Measurements from ENCODE around the gene GTF2F1.
"Not testable (repeated sequence)": the region's sequence is repeated elsewhere in the genome, so short reads cannot be mapped to it uniquely, and the experiment has no call there.

Gene GTF2F1

DNA sequence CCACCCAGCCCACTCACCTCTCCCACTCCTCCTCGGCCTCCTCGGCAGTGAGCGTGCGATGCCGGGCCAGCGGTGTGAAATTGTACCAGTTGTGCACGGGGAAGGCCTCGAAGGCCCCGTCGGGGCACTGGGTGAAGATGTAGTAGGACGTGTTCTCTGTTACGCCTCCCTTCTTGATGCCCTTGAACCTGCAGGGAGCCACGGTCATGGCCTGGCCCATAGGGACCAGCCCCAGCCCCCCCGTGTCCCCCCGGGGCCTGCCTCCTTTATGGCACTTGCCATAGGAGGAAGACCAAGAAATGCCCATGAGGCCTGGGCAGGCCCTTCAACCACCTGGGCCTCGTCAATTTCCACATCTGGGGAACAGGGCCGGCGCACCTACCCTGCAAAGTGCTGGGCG lies 5.6 kb downstream of the GTF2F1 start:
- no peak for DNase-seq (ENCODE audit: low read depth in 2 of 2, low spot score in 1 of 2)

DNA sequence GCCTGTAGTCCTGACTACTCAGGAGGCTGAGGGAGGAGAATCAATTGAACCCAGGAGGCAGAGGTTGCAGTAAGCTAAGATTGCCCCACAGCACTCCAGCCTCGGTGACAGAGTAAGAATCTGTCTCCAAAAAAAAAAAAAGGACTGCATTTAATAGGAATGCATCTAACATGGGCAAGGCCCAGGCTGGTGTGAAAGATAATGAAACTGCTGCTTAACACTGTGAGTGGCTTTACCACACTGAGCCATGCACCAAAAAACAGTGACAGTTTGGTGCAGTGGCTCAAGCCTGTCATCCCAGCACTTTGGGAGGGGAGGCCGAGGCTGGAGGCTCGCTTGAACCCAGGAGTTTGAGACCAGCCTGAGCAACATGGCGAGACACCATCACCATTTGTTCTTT lies 8.6 kb downstream of the GTF2F1 start:
- no peak for DNase-seq (ENCODE audit: low read depth in 2 of 2, low spot score in 1 of 2)

DNA sequence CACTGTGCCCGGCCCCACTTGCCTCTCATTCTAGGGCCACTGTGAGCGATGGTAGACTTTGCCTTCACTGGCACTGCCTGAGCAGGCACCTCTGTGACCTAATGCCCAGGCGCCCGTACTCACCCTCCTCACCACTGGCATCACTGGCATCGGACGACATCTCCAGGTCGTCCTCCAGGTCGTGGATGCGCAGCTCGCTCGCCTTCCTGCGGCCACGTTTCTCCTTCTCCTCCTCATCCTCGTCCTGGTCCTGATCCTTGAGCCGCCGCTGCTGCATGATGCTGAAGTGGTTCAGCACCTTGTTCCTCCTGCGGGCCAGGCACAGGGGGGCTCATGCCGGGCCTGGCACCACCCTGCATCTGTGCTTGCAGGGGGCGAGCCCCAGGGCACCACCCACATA lies 9.8 kb downstream of the GTF2F1 start:
- DNase-seq (ENCODE audit: low read depth in 2 of 2, low spot score in 1 of 2) = no peak

DNA sequence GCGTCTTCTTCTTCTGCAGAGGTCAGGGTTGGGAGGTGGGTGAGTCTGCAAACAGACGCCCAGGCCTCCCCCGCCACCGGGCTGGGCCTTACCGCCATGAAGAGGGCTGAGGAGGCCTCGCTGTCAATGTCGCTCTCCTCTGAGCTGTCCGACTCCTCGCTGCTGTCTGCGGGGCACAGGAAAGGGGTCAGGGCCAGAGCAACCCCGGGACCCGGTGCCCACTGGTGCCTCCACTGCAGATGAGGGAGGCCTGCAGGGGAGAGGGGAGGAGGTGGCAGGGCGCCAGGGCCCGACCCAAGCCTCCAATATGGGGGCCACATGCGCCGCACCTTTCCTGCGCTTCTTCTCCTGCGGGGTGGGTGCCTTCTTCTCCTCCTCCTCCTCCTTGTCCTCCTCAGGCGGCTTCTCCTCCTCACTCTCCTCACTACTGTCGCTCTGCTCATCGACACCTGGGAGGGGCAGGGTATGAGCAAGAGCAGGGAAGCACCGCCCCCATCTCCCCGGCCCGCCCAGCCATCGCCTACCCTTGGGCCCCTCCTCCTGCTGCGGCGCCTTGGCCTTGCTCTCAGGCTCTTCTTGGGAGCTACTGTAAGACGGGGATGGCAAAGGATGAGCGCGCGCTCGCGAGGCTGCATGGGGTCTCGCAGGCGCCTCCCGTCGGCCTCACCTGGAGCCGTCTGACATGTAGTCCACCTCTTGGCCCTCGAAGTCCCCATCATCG lies 11.8 kb downstream of the GTF2F1 start:
- DNase-seq (ENCODE audit: low read depth in 2 of 2, low spot score in 1 of 2) = no peak

- DNase-seq (ENCODE audit: low read depth in 2 of 2, low spot score in 1 of 2) = no peak
These were observed 13.2 kb downstream of the GTF2F1 start for GRCh38 chr19:6379744-6380143.

DNA sequence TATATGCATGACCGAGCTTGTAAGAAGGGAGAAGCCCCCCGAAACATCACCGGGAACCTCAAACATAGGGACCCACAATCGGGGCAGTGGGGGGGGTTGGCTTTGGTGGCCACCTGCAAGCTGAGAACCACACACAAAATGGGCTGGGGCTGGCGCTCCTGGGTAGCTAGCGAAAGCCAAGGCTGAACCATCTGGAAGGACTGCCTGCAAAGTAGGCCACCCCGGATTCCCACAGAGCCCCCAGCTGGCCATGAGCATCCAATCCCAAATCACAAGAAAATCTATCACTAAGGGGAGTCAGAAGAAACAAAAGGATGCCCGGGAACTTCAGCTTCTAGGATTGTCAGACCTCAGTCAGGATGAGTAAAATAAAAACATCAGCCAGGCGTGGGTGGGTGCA lies 14.5 kb downstream of the GTF2F1 start:
- no peak for DNase-seq (ENCODE audit: low read depth in 2 of 2, low spot score in 1 of 2)

DNA sequence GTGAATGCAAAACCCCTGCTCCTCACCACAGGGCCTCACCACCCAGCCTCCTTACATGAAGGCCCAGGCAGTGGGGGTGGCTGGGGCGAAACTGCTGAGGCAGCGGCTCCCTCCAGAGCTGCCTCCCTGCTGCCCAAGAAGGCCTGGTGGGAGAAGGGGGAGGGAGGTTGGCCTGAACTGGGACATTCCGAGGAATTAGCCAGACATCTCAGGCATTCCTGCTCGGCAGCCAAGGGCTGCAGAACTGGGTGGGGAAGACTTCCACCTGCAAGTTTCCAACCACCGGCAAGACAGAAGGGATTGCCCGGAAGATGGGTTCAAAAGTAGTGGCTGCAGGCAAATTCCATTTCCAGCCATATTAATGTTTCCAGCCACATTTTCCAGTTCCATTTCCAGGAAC lies 14.9 kb downstream of the GTF2F1 start:
- no peak for DNase-seq (ENCODE audit: low read depth in 2 of 2, low spot score in 1 of 2)

- no peak for DNase-seq (ENCODE audit: low read depth in 2 of 2, low spot score in 1 of 2)
These were observed 16.3 kb downstream of the GTF2F1 start for GRCh38 chr19:6376512-6377190.

GRCh38 chr19:6375411-6376010 lies 17.5 kb downstream of the GTF2F1 start, which contains the start of gene PSPN:
Gene PSPN (minus strand): TSS chr19:6375933. CDS start chr19:6375849, 84 bp downstream.
- no peak for DNase-seq (ENCODE audit: low read depth in 2 of 2, low spot score in 1 of 2)

GRCh38 chr19:6374711-6375410 lies 18.1 kb downstream of the GTF2F1 start:
- DNase-seq (ENCODE audit: low read depth in 2 of 2, low spot score in 1 of 2) = no peak

- DNase-seq (ENCODE audit: low read depth in 2 of 2, low spot score in 1 of 2) = no peak
These were observed 18.7 kb downstream of the GTF2F1 start for GRCh38 chr19:6374161-6374709.

GRCh38 chr19:6373813-6374108 lies 19.2 kb downstream of the GTF2F1 start:
- DNase-seq (ENCODE audit: low read depth in 2 of 2, low spot score in 1 of 2) = no peak

- peak; percentile 95 to 96 for DNase-seq (ENCODE audit: low read depth in 2 of 2, low spot score in 1 of 2)
These were observed 19.7 kb downstream of the GTF2F1 start for GRCh38 chr19:6373096-6373812.

- peak; percentile 86 to 92 for DNase-seq (ENCODE audit: low read depth in 2 of 2, low spot score in 1 of 2)
These were observed 20.3 kb downstream of the GTF2F1 start, which contains the start of gene ALKBH7 for GRCh38 chr19:6372594-6373095. Gene ALKBH7 (plus strand): TSS chr19:6372794. CDS start chr19:6372821, 27 bp downstream.

- DNase-seq (ENCODE audit: low read depth in 2 of 2, low spot score in 1 of 2) = no peak
These were observed 28.6 kb downstream of the GTF2F1 start for GRCh38 chr19:6364353-6364752.

GRCh38 chr19:6362351-6362801 lies 30.6 kb downstream of the GTF2F1 start:
- no peak for DNase-seq (ENCODE audit: low read depth in 2 of 2, low spot score in 1 of 2)

- no peak for DNase-seq (ENCODE audit: low read depth in 2 of 2, low spot score in 1 of 2)
These were observed 31.0 kb downstream of the GTF2F1 start for GRCh38 chr19:6362027-6362350.

- not testable (repeated sequence) for DNase-seq (ENCODE audit: low read depth in 2 of 2, low spot score in 1 of 2)
These were observed 32.1 kb downstream of the GTF2F1 start for GRCh38 chr19:6360857-6361216.

DNA sequence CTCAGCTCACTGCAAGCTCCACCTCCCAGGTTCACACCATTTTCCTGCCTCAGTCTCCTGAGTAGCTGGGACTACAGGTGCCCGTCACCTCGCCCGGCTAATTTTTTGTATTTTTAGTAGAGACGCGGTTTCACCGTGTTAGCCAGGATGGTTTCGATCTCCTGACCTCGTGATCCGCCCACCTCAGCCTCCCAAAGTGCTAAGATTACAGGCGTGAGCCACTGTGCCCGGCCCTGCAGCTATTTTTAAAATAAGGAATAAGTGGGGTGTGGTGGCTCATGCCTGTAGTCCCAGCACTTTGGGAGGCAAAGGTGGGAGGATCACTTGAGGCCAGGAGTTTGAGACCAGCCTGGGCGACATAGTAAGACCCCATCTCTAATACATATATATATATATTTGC lies 32.5 kb downstream of the GTF2F1 start:
- not testable (repeated sequence) for DNase-seq (ENCODE audit: low read depth in 2 of 2, low spot score in 1 of 2)

- DNase-seq (ENCODE audit: low read depth in 2 of 2, low spot score in 1 of 2) = no peak
These were observed 33.2 kb downstream of the GTF2F1 start for GRCh38 chr19:6359568-6360341.
